ENCODE measurements around the gene SLC35B2.
A peak's percentile ranks its signal among the peaks of the same experiment; 100 is the strongest.

Gene SLC35B2

DNA sequence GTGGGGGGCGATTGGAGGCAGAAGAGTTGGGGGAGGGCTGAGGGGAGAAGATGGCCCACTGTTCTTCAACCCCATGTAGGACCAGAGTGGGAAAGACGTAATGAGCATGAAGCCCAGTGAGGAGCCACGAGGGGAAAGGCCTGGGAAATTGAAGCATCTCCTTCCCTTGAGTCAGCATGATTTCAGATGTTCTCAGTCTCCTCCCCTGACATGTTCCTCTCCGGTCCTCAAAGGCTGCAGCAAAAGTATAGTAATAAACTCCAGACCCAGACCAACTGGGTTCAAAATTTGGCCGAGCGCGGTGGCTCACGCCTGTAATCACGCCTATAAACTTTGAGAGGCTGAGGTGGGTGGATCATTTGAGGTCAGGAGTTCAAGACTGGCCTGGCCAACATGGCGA is 9.9 kb upstream of the SLC35B2 start:
- DNase-seq (ENCODE audit: low spot score): no peak

DNA sequence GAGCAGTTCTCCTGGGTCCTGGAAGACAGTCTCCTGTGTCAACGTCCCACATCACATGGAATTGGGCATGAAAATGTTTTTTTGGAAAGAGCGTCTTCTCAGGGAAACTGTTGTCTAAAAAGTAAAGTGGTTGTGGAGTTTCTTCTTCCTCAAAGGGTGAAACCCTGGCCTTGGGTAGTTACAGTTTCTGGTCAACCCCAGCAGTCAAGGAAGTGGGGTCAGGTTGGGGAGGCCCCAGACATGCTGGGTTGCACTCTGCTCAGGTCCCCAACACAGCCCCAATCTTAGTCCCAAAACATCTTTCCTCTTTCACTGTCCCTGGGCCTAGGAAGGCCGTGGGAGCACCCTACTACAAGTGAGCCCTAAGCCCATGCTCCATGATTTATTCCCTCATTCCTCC is 9.0 kb upstream of the SLC35B2 start:
- no peak for DNase-seq (ENCODE audit: low spot score)

DNA sequence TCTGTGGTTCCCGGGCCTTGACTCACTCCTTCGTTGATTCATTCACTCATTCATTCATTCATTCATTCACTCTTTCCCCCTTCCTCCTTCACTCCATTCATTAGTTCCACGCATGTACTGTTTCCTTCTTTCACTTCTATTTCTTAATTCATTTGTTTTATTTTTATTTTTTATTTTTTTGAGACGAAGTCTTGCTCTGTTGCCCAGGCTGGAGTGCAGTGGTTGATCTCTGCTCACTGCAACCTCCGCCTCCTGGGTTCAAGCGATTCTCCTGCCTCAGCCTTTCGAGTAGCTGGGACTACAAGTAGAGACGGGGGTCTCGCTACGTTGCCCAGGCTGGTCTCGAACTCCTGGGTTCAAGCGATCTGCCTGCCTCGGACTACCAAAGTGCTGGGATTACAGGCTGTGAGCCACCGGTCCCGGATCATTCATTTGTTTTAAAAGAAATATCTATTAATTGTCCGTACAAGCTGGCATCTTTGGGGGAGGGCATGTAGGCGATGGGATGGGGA is 8.4 kb upstream of the SLC35B2 start:
- DNase-seq (ENCODE audit: low spot score): no peak

DNA sequence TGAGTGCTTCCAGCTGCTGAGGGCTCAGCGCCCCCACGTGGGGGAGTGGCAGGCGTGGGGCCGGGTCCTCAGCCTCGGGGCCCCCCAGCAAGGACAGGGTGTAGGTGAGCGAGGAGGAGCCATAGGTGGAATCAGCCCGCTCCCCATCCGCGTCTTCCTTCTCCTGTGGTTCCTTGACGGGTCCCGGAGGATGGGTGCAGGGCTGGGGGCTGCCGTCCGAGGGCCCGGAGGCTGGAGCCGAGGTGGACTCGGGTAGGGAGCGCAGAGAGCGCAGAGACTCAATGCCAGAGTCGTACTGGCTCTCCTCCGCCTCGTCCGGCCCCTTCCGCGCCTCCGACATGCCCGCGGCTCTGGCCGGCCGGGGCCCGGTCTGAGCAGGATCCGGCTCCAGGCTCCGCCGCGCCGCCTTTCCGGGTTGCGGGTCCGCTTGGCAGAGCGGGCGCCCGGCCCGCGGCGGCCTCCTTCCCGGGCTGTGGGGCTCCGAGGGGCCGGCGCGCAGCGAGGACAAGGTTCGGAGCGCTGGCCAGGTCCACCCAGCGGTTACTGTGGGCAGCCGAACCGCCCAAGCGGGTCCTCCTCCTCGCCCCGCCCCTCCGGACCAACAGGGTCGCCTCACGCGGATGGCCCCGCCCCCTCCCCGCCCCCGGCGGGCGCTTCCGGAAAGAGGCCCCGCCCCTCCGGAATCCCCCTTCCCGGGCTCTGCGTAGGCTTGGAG is 7.8 kb upstream of the SLC35B2 start, which contains the start of gene NFKBIE:
Gene NFKBIE, minus strand, starts transcription at position 545 of the 715 bp plus-strand sequence. Its CDS starts 205 bp downstream, at position 340.
- peak; percentile 73 for DNase-seq (ENCODE audit: low spot score)

DNA sequence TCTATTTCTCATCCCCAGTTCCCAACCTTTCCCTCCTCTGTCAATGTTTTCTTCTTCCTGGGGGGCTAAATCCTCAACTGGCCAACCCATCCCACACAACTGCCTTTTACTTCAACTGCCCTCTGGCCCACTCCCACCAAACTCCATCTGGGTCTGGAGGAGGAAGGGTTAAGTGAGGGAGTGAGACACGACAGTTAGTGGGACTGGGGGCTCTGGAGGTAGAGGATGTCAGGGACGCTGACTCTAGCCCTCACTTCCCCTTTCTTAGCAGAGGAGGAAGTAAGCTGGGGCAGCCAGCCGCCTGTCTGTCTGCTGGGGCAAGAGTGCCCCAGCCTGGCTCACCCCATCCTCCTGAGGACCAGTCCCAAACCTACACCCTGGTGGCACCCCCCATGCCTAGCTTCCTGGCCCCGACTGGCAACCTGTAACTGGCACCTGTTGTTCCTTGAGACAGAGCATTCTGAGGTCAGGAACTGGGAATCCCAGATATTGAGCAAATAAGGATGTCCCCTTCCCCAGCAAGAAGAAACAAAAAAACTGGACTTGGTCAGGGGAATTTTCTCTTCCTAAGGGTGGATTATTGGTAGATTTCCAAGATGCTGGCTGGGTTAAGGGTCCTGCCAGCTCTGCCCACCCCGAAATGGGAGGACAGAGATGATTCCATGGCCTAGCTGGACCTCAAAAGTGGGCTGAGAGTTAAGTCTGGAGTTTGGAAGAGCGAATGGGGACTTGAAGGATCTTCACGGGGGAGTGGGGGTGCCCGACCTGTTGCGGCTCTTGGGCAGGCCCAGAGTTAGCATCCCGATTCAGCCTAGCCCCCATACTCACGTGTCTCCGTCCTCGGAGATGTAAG is 7.1 kb upstream of the SLC35B2 start:
- no peak for DNase-seq (ENCODE audit: low spot score)

DNA sequence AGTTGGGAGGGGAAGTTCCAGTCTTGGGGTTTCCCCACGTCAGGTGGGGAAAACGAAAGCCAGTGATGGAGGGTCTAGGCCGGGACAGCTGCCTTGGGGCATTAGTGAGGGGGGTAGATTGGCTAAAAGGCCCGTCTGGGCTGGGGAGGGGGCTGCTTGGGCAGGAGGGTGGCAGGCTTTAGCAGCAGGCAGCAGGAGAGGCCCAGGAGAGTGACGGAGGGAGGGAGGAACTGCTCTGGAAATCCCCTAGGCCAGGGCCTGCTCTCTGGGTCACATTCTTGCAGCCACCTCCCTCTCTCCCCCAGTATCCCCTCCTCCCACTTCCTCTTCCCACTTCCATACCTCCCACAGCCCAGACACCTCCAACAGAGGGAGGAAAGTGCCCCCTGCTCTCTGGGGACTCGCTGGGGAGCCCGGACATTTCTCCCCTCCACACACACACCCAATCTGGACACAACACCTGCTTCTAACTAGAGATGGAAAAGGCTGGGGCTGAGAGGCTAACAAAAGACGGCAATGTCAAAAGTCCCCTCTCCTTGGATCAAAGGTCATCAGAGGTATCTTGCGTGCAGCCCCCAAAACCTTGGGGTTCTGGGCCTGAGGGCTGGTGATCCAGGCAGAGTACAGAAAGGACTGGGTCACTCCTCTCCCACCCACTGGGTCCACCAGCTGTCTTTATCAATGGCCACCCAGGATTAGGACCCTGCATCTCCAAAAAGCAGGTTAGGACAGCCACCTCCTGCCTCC is 6.2 kb upstream of the SLC35B2 start:
- no peak for DNase-seq (ENCODE audit: low spot score)

DNA sequence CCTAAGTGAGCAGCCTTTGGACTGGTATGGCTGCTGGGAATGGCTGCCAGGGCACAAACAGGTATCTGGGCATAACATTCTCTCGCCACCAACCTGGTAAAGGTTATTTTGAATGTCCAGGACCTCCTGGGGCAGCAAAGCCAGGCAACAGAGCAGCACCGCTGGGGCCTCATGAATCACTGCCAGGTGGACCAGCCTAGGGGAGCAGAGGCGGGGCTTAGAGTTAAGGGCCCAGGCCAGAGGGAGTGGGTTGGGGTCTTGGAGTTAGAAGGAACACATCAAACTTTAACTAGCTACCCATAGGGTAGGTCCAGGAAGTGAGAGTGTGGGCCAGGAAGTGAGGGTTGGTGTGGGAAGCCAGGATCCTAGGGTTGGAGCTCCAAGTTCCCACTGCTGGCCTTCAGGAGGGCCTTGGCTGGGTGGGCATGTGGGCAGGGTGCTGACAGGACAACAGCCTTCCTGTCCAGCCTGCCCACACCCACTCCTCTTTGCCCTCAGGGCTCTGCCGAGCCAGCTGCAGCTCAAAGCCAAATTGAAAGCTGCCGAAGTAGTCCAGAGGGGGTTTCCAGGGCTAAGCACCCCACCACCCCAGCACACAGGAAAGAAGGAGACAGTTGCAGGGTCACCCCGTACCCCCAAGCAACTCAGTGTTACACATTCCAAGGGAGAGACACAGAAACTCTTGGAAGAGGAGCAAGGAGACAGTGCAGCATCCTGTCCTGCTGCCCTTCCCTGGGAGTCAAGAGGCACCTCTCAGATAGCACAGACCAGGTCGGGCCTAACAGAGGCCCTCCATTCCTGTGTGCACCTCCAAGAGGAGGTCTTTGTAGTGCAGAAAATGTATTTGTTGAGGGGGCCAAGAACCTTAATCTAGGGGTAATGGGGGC is 5.4 kb upstream of the SLC35B2 start:
- DNase-seq (ENCODE audit: low spot score): no peak

DNA sequence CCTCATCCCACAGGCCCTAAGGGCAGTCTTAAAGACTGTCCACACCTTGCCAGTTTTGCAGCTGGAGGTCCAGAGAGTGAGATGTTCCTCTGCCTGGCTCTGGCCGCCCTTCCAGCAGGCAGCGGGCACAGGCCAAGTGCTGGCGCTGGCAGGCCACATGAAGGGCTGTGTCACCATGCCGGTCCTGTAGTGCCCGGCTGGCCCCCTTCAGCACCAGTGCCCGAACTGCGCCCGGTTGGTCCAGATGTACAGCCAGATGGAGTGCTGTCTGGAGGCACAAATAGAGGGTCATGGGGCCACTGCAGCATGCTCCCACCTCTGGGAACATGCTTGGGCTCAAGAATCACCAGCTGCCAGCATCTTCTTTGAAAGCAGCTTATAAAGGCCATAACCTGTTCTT is 4.3 kb upstream of the SLC35B2 start:
- no peak for DNase-seq (ENCODE audit: low spot score)

DNA sequence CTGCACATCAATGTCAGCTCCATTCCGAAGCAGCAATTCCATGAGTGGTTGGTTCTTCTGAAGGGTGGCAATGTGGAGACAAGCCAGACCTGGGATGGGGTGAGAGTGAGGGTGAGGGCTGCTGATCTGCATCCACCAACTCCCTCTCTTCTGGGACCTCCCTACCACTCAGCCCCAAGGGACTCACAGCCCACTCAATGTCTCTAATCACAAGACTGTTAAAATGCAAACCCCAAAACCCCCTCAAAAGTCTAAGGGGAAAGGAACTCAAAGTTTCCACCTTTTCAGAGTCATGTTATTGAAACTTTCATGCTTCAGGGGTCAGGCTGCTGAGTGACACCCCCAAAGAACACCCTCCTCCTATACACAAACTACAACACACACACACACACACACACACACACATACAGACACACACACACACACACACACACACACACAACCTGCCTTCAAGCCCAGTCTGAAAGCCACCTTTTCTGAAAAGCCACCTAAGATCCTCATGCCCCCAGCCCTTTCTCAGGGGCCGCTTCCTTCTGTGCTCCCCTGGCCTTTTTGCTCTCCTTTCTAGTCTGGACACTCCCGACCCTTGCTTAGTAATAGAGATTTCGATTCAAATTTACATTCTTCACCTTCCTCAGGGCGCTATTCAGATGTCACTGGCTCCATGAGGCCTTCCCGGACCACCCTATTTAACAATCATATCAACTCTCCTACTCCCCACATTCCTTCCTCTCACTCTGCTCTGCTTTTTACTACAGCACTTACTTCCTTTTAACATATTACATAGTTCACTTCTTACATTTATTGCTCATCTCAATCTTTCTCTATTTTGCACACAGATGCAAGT is 3.3 kb upstream of the SLC35B2 start:
- DNase-seq (ENCODE audit: low spot score): no peak

DNA sequence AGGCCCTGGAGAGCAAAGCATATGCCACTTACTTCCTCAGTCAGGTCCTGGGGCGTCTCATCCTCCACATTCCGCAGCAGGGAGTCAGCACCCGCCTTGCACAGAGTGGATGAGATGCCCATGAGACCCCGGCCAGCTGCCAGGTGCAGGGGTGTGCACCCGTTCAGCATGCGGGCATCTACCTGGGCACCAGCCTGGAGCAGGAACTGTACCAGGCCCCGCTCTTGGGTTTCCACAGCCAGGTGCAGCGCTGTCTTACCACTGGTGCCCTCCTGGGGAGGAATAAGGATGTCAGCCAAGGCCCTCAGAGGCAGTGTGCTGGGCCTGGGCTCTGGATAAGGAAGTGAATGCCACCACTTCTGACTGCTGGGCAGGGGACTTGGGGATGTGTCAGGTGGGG is 2.7 kb upstream of the SLC35B2 start:
- DNase-seq (ENCODE audit: low spot score): no peak

DNA sequence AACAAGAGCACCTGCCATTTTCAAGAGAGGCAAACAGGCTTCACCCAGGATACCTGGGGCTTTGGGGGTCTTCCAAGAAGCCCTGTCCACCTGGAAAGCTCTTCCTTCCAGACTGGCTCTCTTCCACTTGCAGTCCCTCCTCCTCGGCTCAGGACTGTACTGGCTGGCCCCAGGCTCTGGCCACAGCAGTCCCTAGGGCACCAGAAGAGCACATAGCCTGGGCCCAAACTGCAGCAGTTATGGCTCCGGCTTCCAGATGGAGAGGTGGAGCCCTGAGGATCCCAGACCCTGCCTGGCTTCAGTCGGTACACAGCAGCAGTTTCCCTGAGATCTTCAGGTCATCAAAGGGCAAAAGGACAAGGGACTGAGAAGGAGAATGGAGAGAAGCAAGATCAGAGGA is 1.6 kb upstream of the SLC35B2 start:
- DNase-seq (ENCODE audit: low spot score): no peak

DNA sequence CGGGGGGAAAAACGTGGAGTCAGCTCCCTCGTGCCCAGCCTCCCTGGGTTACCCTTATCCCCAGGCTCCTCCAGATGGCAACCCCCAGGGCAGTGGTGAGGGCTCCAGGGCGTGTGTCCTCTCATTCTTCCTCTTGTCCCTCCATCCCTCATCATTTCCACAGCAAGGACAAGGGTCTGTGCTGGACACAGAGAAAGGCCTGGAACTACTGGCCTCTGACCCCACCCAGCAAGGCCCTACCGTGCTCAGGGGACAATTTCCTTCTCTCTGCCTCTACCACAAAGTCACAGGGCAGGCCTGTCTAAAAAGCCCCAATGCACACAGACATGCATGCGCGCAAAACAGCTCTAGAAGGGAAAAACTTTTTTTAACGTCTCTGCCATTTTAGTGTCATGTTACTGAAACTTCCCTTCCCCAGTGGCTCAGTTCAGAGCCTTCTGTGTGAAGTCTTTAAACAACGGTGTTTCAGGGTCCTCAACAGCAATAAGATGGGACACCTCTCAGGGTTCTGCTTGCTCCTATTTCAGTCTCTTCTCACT is 1.1 kb upstream of the SLC35B2 start:
- DNase-seq (ENCODE audit: low spot score): no peak

DNA sequence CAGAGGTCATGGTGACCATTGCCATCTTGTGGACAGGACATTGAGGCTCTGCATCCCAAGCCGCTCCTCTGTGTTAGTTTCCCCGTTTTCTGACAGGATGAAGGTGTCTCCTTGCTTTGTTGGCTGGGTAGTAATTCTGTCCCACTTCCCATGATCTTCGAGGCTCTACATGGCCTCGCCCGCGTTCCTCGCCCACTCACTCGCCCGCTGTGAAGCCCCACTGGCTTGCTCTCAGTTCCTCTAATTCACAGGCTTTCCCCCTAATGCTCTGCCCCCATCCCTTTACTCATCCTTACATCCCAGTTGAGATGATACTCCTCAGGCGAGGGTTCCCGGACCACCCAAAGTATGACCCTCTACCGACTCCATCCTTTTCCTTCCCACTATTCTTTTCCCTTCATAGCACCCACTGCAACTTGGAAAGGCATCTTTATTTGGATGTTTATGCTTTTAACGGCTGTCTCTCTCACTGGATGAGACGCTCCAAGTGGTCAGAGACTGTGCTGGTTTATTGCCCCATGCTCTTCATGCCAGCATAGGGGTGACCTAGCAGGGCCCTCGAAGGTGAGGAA is 511 bp upstream of the SLC35B2 start:
- no peak for DNase-seq (ENCODE audit: low spot score)

DNA sequence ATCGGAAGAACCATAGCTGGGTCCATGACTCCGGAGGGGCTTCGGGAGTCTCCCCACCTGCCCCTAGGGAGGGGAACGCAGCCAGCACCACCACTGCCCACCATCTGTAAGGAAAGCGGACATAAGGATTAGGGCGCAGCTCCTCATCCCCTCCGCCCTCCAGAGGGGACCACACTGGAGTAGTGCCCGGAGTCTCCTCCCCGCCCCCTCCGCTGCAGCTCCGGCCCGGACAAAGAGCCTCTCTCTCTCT is 628 bp downstream of the SLC35B2 start:
- no peak for DNase-seq (ENCODE audit: low spot score)

DNA sequence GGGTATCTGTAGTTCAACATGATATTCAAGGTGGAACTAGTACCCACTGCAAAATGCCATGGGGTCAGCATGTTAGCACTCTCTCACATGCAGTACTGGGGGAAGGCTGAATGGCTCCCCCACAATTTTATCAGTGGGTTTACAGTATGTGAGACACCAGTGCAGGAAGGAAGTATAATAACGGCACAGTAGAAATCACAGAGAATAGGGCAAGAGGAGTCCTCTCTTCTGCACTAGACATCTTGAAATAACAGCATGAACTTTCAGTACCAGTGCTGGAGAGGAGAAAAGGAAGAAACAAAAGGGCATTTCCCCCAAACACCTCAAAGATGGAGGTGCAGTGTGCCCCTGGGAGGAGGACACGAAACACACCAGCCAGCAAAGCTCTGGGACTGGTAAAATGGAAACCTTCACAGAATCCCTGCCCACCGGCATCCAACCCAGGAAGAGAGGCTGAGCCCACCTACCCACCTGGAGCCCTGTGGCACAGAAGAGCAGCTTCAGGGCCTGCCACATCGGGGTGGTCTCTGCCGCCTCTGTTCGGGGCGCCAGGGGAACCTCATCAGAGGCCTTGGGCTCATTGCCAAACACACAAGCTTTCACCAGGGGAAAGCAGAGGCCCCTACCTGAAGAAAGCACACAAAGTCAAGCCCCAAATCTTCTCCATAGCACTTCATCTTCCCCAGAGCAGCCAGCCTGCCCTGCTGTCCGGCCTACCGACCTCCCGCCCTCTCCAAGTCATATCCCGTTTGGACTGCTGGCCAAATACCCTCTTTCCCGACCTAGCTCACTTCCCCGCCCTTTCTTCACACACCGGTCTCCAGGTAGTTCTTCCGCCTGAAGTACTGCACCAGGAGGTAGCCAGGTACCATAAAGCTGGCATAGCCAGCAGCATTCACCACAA is 1.2 kb downstream of the SLC35B2 start:
- DNase-seq (ENCODE audit: low spot score): peak; percentile 47

DNA sequence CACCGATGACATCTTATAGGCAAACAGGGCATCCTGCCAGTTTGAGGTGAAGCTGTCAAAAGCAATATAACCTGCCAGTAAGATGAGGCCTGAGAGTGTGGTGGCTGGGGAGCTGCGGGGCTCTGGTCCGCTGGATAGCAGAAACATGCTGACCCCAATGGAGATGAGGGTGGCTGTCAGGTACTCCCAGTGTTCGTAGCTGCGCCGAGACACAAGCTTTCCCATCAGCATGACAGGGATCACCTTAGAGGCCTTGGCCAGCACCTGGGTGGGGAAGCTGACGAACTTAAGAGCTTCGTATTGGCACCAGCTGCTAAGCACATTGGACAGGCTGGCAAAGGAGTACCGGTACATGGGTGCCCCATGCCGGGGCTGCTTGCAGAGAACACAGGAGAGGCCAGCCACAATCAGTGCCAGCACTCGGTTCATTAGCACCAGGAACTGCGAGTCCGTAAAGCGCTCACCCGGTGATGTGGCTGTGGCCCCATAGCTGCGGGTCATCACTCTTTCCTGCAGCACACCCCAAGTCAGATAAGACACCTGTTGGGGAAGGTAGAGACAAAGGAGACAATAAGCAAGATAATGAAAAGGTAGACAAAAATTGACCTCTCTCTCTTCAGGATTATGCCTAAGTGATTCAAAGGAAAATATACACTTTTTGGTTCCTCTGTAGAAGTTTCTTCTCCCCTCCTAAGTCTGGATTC is 2.1 kb downstream of the SLC35B2 start:
- no peak for DNase-seq (ENCODE audit: low spot score)

DNA sequence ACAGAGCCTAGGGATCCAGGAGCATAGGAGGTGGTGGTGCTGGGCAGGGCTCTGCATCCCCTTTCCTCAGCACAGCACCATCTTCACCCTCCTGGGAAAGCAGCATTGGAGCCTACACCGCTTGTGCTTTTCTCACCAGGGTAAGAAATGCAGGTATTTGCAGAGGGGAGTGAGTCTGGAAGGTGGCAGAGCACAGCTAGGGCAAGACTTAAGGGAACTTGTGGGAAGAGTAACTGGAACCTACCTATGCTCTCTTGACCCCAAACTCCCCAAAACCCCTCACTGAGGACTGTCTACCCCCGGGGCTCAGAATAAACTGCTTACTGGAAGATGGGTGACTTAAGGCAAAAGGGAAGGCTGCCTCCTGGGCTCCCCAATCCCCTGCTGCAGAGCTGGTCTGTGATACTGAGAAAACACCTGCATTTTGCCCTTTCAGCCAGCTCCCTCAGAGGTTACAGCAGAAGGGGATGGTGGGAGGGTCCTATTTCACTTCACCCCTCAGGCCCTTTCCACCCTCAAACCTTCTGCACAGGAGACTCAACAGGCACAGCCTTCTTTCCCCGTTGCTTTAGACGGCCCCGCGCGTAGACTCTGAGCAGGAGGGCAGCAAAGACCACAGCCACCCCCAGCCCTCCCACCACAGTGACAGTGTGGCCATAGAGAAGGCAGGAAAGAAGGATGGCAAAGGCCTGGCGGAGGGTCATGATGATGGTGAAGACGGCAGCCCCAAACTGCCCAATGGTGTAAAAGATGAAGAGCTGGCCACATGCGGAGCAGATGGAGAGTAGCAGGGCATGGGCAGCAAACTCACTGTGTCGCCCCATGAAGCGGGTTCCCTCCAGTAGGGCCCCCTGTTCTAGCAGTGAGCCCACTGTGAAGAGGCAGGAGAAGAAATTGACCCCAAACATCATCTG is 2.9 kb downstream of the SLC35B2 start:
- DNase-seq (ENCODE audit: low spot score): no peak

All from SW480 (cell line).